Mucosa of rectum (tissue), 2 donors: Measurements from ENCODE around the gene VPS13C.
"Not testable (repeated sequence)": the region's sequence is repeated elsewhere in the genome, so short reads cannot be mapped to it uniquely, and the experiment has no call there.

Source experiments
- H3K27ac ChIP-seq, 2 donors: one replicate each; pipeline ENCODE4 v1.7.0; 2013; ENCODE audit warnings: inconsistent platforms in 2 of 2, low read depth in 2 of 2, low read length in 2 of 2
- H3K27me3 ChIP-seq, 2 donors: one replicate each; pipeline ENCODE4 v1.7.0; 2013; ENCODE audit warnings: low read length in 2 of 2; ENCODE audit not compliant: control insufficient read depth in 2 of 2, insufficient read depth in 2 of 2
- H3K36me3 ChIP-seq, 2 donors: one replicate each; pipeline ENCODE4 v1.7.0; 2013; ENCODE audit warnings: low read length in 2 of 2; ENCODE audit not compliant: control insufficient read depth in 2 of 2, insufficient read depth in 2 of 2
- H3K4me1 ChIP-seq, 2 donors: one replicate each; pipeline ENCODE4 v1.7.0; 2013; ENCODE audit warnings: low read length in 2 of 2, mild to moderate bottlenecking in 1 of 2; ENCODE audit not compliant: control insufficient read depth in 2 of 2, insufficient read depth in 2 of 2
- H3K4me3 ChIP-seq, 2 donors: one replicate each; pipeline ENCODE4 v1.7.0; 2013; ENCODE audit warnings: low read length in 2 of 2
- H3K9ac ChIP-seq, 2 donors: one replicate each; pipeline ENCODE4 v1.7.0; 2013; ENCODE audit warnings: low read length in 2 of 2, low read depth in 1 of 2, mild to moderate bottlenecking in 1 of 2
- H3K9me3 ChIP-seq, 2 donors: one replicate each; pipeline ENCODE4 v1.7.0; 2013; ENCODE audit warnings: low read length in 2 of 2; ENCODE audit not compliant: control insufficient read depth in 2 of 2
- donor health status: healthy.
- donor health status: Normal muscosa, but diverticular disease.

The VPS13C gene

DNA sequence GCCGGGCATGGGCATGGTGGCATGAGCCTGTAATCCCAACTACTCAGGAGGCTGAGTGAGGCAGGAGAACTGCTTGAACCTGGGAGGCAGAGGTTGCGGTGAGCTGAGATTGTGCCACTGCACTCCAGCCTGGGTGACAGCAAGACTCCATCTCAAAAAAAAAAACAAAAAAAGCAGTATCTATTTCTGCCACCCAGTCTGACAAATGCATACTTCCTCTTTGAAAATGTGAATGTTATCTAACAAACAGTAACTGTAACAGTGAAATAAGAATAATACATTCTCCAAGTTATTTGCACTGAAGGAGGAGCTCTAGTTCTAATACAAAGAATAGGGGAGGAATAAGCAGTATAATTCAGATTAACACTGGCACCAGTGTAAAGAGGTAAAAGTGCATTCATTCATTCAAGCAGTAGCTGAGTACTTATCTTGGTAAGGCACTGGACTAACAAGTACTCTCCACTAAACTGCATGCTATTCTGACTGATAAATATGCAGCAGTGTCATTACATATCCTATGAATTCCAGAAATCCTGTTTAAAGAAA lies 12.9 kb downstream of the VPS13C start:
- Histone ChIP-seq H3K9me3 (no peaks in the 10 kb centered on the region), H3K4me1 (peaks cover 11 to 13% of the 10 kb centered on the region in 2 donors), H3K4me3 (no peak overlapping the region), H3K27me3 (no peaks in the 10 kb centered on the region), H3K36me3 (no peaks in the 10 kb centered on the region), H3K9ac (no peak overlapping the region), H3K27ac (no peak overlapping the region)

DNA sequence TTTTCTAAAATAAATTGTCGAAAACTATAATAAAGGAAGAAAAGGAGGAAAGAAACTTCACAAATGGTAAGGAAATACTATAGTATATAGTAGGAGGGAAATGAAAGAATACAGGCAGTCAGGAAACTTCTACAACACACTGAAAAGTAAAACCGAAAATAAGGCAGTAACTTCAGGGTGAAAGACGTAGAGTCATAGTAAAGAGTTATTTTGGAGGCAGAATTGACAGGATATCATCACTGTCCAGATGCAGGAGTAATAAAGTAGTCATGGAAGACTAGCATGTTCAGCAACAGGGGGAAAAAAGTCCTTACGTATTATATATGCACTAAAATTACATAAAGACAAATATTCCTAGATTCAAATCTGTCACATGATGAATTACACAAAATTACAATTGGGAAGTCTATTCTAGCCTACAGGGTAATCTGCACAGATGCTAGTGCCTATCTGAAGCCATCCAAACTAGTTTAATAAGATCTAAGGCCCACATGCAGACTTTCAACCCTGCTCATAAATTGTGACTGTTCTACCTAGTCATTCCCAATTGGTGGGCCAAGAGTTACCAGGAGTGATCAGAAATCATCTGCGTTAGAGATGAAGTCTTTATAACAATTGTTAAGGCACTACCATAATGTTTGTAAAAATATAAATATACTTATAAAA lies 14.0 kb downstream of the VPS13C start:
- Histone ChIP-seq H3K36me3 (no peaks in the 10 kb centered on the region), H3K9ac (no peak overlapping the region), H3K27me3 (no peaks in the 10 kb centered on the region), H3K4me1 (peaks cover 11% of the 10 kb centered on the region in 2 donors), H3K4me3 (peak overlapping the region in 1 of 2 donors; percentile 4), H3K9me3 (no peaks in the 10 kb centered on the region), H3K27ac (no peak overlapping the region)

DNA sequence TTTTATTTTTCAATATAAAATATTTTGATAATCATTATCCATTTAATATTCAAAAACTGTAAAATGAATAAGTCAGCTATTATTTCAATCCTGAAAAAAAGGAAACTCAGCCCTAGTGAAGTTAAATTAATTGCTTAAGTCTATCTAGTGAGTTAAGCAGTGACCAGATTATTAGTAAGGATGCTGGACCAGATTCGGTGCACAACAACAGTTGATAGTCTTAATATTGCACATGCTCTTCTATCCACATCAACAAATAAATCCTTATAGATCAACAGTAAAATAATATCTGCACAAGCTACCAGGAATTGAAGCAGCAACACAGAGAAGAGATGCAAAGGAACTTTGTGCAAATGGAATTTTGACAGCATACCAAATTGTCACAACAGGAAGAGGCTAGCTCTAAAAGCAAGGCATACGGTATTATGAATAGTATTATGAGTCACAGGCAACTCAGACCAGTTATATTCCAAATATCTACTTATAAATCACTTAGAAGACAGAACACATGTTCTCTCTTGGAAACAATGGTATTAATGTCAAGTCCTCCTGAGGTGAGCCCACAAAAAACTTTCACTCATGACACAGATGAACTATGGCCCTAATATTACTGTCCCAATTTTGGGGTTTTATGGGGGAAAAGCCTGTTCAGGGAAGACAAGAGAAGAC lies 24.9 kb downstream of the VPS13C start:
- H3K27ac ChIP-seq: no peak overlapping the region
- no peak overlapping the region for H3K9ac ChIP-seq
- H3K9me3 ChIP-seq: no peaks in the 10 kb centered on the region
- no peak overlapping the region for H3K4me3 ChIP-seq
- no peaks in the 10 kb centered on the region for H3K27me3 ChIP-seq
- no peaks in the 10 kb centered on the region for H3K4me1 ChIP-seq
- peaks cover 6 to 11% of the 10 kb centered on the region in 2 donors for H3K36me3 ChIP-seq

DNA sequence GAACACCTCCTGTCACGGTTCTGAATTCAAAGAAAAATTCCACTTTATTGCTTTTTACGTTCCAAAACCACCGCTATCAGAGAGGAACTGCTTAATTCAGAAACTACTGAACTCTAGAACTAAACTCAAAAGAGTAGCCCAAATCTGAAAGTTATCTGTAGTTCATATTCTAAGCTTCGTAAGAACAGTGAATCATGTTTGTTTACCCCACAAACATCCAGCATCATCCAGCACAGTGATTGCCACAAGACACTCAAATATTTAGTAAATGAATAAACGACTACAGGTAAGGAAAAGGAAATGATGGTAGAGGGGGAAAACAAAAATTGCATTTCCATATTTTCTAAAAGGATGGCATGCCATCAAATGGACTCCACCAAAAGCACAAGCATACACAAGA lies 32.3 kb downstream of the VPS13C start:
- no peak overlapping the region for H3K4me3 ChIP-seq

DNA sequence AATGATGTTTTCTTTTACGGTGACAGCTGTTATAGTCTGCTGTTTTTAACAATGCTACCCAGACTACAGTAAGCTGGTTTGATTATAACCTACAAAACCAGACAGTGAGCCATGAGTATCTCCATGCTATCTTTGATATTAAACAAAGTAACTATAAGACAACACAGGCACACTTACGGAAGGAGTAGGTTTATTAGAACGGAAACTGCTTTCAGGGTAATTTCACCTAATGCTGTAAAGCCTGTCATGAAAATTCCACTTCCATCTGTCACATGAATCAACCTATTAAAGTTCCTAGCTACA lies 33.0 kb downstream of the VPS13C start:
- no peaks in the 10 kb centered on the region for H3K27me3 ChIP-seq
- H3K27ac ChIP-seq: no peak overlapping the region
- H3K9me3 ChIP-seq: no peaks in the 10 kb centered on the region

More for the DNA sequence above, 32.3 kb downstream of the VPS13C start:
- Histone ChIP-seq H3K4me1 (no peaks in the 10 kb centered on the region), H3K27ac (no peak overlapping the region), H3K9me3 (no peaks in the 10 kb centered on the region), H3K27me3 (no peaks in the 10 kb centered on the region), H3K9ac (no peak overlapping the region), H3K36me3 (peaks cover 10 to 11% of the 10 kb centered on the region in 2 donors)

DNA sequence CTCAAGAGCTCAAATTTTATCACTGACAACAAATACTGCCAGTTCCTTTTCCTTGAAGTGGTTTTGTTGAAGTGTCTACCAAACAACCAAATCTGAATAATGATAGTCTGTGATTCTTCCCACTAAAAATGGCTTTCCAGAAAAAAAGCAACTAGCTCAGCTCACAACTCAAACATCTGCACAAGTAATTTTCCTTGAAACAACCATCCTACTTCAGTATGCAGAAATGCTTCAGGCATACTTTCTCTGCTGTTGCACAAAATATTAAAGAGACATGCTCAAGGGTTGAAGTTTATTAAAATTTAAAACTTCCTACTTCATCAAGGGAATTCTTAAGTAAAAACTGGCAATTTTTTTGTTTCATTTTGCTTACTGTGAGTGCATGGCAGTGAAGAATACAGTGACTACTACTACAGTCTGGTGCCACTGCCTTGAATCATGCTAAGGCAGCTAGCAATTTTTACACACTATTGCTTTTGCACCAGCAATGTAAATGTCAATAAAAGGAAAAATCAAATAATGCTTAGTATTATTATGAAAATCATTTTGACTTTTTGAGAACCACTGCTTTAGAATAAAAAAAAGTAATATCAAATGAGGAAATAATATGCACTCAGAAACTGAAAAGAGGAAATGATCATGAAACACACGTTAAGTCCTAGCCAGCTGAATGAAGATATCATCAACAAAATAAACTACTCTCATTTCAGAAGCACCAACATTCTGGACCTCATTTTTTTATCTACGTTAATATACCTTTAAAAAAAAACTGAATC lies 33.6 kb downstream of the VPS13C start:
- Histone ChIP-seq H3K4me3 (no peak overlapping the region), H3K9ac (no peak overlapping the region), H3K27me3 (no peaks in the 10 kb centered on the region), H3K4me1 (no peaks in the 10 kb centered on the region), H3K9me3 (no peaks in the 10 kb centered on the region), H3K36me3 (peaks cover 10 to 15% of the 10 kb centered on the region in 2 donors), H3K27ac (no peak overlapping the region)

More for the DNA sequence above, 33.0 kb downstream of the VPS13C start:
- Histone ChIP-seq H3K9ac (no peak overlapping the region), H3K4me3 (no peak overlapping the region), H3K4me1 (no peaks in the 10 kb centered on the region), H3K36me3 (peaks cover 10 to 15% of the 10 kb centered on the region in 2 donors)

DNA sequence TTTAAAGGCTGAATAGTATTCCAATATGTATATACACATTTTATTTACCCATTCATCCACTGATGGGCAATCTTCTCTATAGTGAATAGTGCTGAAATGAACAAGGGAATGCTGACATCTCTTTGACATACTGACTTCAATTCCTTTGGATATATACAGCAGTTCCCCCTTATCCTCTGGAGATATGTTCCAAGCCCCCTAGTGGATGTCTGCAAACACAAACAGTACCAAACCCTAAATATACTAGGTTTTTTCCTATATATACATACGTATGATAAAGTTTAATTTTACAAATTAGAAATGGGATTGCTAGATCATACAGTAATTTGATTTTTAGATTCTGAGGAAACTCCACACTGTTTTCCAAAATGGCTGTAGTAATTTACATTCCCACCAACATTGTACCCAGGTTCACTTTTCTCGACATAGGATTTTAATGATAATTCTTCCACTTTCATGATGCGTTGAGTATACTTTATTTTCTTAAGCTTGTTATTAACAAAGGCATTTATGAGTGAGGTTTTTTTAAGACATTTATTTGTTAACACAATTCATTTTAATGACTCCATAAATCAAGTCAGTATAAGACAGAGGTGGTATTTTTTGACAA lies 38.2 kb downstream of the VPS13C start:
- Histone ChIP-seq H3K4me1 (no peaks in the 10 kb centered on the region), H3K36me3 (peaks cover 10 to 14% of the 10 kb centered on the region in 2 donors), H3K27ac (no peak overlapping the region), H3K9me3 (peaks cover 0 to 3% of the 10 kb centered on the region in 2 donors), H3K27me3 (no peaks in the 10 kb centered on the region), H3K4me3 (no peak overlapping the region), H3K9ac (no peak overlapping the region)

DNA sequence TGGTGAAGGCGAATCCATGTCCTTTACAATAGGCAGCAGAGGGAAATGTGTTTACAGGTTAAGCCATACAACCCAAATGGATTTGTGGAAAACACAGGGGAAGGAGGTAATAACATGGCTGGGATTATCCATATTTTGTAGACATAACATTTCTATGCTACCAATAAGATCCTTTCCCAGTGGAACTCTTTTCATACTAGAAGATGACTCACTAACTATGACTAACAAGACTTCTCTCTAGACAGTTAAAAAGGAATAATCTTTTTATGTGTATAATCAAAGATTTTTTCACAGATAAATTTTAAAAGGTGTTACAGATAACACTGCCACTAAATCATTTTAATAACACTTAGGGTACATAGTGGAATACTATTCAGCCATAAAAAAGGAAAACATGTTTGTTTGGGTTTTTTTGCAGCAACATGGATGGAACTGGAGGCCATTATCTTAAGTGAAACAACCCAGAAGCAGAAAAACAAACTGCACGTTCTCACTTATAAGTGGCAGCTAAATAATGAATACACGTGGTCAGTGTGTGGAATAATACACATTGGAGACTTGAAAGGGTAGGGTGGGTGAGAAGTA lies 39.6 kb downstream of the VPS13C start:
- Histone ChIP-seq H3K9ac (no peak overlapping the region), H3K27me3 (no peaks in the 10 kb centered on the region), H3K9me3 (peaks cover 0 to 3% of the 10 kb centered on the region in 2 donors), H3K4me1 (no peaks in the 10 kb centered on the region), H3K27ac (no peak overlapping the region), H3K36me3 (peaks cover 10 to 14% of the 10 kb centered on the region in 2 donors), H3K4me3 (no peak overlapping the region)

GRCh38 chr15:62005354-62005753 lies 54.9 kb downstream of the VPS13C start:
- not testable (repeated sequence) for H3K27ac ChIP-seq, H3K4me3 ChIP-seq, H3K27me3 ChIP-seq, H3K9me3 ChIP-seq, H3K4me1 ChIP-seq, H3K9ac ChIP-seq
- H3K36me3 ChIP-seq: peaks cover 10 to 17% of the 10 kb centered on the region in 2 donors
